Tibial nerve (tissue), 4 donors: ENCODE data around the gene VKORC1L1.

Source experiments
- CTCF ChIP-seq, 5 experiments: fragments of 200-600 bp in 3 of 5; fragments of 450-650 bp in 2 of 5; sonication (generic) in 3 of 5; IDR thresholded peaks; one replicate each; pipeline ENCODE4 v1.5.1; 2016 to 2019; ENCODE audit warnings: antibody characterized with exemption in 5 of 5, mild to moderate bottlenecking in 3 of 5, moderate library complexity in 2 of 5
- EP300 ChIP-seq, 2 donors: sonication (generic); formaldehyde crosslinking; IDR thresholded peaks; one replicate each; pipeline ENCODE4 v1.6.1; 2017; ENCODE audit warnings: antibody characterized with exemption in 2 of 2, mild to moderate bottlenecking in 1 of 2
- POLR2A ChIP-seq, 2 donors: fragments of 450-650 bp; IDR thresholded peaks; one replicate each; pipeline ENCODE4 v1.6.1; 2017; ENCODE audit warnings: antibody characterized with exemption in 2 of 2, mild to moderate bottlenecking in 2 of 2, moderate library complexity in 2 of 2

GRCh38 chr7:65840446-65840845 is 32.4 kb upstream of the VKORC1L1 start:
- no peak for TF ChIP-seq POLR2A (IDR thresholded peaks at IDR 0.05)
- no peak for TF ChIP-seq CTCF (IDR thresholded peaks at IDR 0.05)
- TF ChIP-seq EP300 (IDR thresholded peaks at IDR 0.05) = no peak
